Measurements from ENCODE around the gene TIMM29. TPM values are rescaled to one million over a fixed set of nuclear protein-coding genes. Genes with fewer than 3 reads are reported as not detected.
A peak's percentile ranks its signal among the peaks of the same experiment; 100 is the strongest.

The TIMM29 gene
- polyA plus RNA-seq, 2 of the 4 experiments (the other 2 are of a cell fraction), result 9.1 to 20.5 TPM

- TF ChIP-seq, protein P1, sequence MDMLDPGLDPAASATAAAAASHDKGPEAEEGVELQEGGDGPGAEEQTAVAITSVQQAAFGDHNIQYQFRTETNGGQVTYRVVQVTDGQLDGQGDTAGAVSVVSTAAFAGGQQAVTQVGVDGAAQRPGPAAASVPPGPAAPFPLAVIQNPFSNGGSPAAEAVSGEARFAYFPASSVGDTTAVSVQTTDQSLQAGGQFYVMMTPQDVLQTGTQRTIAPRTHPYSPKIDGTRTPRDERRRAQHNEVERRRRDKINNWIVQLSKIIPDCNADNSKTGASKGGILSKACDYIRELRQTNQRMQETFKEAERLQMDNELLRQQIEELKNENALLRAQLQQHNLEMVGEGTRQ (IDR thresholded peaks at IDR 0.05), result no peak
- TF ChIP-seq ZFP36 (IDR thresholded peaks at IDR 0.05; ENCODE audit: borderline replicate concordance, partially characterized antibody), result no peak
- TF ChIP-seq HDAC2 (IDR thresholded peaks at IDR 0.05), result no peak
Measured at GRCh38 chr19:10895363-10895762, 33.2 kb upstream of the TIMM29 start (continued).

DNA sequence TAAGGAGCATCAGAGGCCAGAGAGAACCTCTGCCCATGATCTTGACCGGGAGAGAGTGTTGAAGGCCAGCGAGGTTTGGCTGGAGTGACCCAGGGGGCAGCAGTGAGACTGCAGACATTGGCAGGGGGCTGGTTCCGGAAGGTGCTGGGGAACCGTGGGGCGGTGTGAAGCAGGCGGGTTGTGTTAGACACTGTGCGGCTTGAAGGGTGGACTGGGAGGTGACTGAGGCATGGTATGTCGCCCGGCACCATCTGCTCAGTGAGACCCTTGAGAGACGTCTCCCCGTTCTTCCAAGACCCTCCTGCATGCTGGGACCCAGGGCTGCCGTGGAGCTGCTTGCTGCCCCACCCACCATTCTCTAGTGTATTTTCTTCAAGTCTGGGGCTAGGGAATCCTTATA, 32.7 kb upstream of the TIMM29 start:
- TF ChIP-seq HEYL (CRISPR knock-in tag; IDR thresholded peaks at IDR 0.05) (no peak), ESRRA (IDR thresholded peaks at IDR 0.05; ENCODE audit: borderline replicate concordance, low read length) (no peak), ZC3H11A (IDR thresholded peaks at IDR 0.05) (no peak), CHD2 (IDR thresholded peaks at IDR 0.05; ENCODE audit: low read length, partially characterized antibody) (no peak), KDM5A (IDR thresholded peaks at IDR 0.05) (no peak), GATA3 (IDR thresholded peaks at IDR 0.05; ENCODE audit: borderline replicate concordance) (no peak), RAD21 (conservative IDR thresholded peaks at IDR 0.05 in 1 of 2, IDR thresholded peaks at IDR 0.05 in 1 of 2) (no peak), JUNB (IDR thresholded peaks at IDR 0.05) (no peak), BHLHE40 (IDR thresholded peaks at IDR 0.05; ENCODE audit: low read depth, low read length) (no peak), RCOR1 (IDR thresholded peaks at IDR 0.05; ENCODE audit: low read depth, low read length) (no peak), ZFP36 (IDR thresholded peaks at IDR 0.05; ENCODE audit: borderline replicate concordance, partially characterized antibody) (no peak), PBX3 (IDR thresholded peaks at IDR 0.05) (no peak)
- TF ChIP-seq, protein P2, sequence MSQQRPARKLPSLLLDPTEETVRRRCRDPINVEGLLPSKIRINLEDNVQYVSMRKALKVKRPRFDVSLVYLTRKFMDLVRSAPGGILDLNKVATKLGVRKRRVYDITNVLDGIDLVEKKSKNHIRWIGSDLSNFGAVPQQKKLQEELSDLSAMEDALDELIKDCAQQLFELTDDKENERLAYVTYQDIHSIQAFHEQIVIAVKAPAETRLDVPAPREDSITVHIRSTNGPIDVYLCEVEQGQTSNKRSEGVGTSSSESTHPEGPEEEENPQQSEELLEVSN (IDR thresholded peaks at IDR 0.05; ENCODE audit: borderline replicate concordance, low read depth), result no peak
- Histone ChIP-seq H3K9me3 (no peaks in the 10 kb centered on the region), H3K27ac (no peak overlapping the region), H3K4me2 (no peak overlapping the region; the same call in 2 of the 3 replicates), H3K4me1 (peaks cover 20% of the 10 kb centered on the region), H3K4me3 (no peak overlapping the region)
- DNase-seq (ENCODE audit: low read depth in 1 of 2, low spot score in 1 of 2) (no peak), ATAC-seq (peak in 1 of 2 experiments; percentile 41; a peak in 2 of 6 replicates), FAIRE-seq (no peak)
- 86% methylated on average over 12 of the region's 12 CpGs for WGBS (ENCODE audit: missing lambda C conversion rate)
- ChIA-PET CTCF (no interaction called here), POLR2A (no interaction called here)

DNA sequence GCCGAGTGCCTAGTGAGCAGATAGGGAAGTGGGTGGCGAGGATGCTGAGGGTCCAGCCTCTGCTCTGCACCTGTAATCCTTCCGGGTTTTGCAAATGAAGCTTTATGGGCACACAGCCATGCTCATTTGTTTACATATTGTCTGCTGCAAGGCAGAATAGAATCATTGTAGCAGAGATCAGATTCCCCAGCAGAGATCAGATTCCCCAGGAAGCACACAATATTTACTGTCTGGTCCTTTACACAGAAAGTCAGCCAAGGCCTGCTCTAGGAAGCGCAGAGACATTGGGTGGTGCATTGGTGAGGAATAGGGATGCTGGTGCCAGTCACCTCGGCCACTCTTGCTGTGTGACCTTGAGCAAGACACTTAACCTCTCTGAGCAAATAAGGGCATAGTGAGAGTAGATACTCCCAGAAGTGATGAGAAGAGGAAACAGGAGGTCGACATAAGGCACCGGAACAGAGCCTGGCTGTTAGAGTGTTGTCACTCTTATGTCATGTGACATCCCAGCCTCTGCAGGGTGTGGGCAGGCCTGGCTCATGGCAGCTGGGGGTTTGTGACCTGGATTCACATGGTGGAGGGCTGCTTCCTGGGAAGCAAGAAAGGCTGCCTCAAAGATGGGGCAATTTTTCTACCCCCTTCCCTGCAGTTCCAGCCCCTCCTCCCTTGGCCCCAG, 31.6 kb upstream of the TIMM29 start:
- ATAC-seq (peak; percentile 19 to 40; a peak in 3 of 6 replicates), DNase-seq (ENCODE audit: low read depth in 1 of 2, low spot score in 1 of 2) (peak in 1 of 2 experiments; percentile 30), FAIRE-seq (no peak)
- no peaks in the 10 kb centered on the region for H3K9me3 ChIP-seq
- WGBS (ENCODE audit: missing lambda C conversion rate), result 49% methylated on average over 7 of the region's 7 CpGs
- peak overlapping the region in 1 of 2 experiments; percentile 52; a peak in 2 of 6 replicates for H3K27ac ChIP-seq
- peak overlapping the region; percentile 30; the same call in 1 of the 3 replicates for H3K4me2 ChIP-seq
- TF ChIP-seq ZFP36 (IDR thresholded peaks at IDR 0.05; ENCODE audit: borderline replicate concordance, partially characterized antibody) (peak; percentile 68), BCL3 (IDR thresholded peaks at IDR 0.05) (no peak), POLR2AphosphoS2 (conservative IDR thresholded peaks at IDR 0.05; ENCODE audit: low read length) (no peak)
- POLR2A ChIA-PET, result no interaction called here
- CTCF ChIA-PET, result interaction anchor here (1.2 kb wide), 2 partner anchors 25 to 39 kb away, joined by 3 read pairs; no protein-coding TSS in a partner anchor
- H3K4me1 ChIP-seq, result peaks cover 20% of the 10 kb centered on the region
- H3K4me3 ChIP-seq, result no peak overlapping the region

Measured in A549 (cell line).